Endodermal cell (in vitro differentiated cells): ENCODE results near the gene FKBP2. TPM values are rescaled to one million over a fixed set of nuclear protein-coding genes. Genes with fewer than 3 reads are reported as not detected.

Source experiments
- DNase-seq: peaks from one replicate; pipeline ENCODE4 v3.0.0-alpha.2; 2017
- H3K27ac ChIP-seq: 2 replicates; pipeline ENCODE4 v1.5.1; 2013; ENCODE audit warnings: mild to moderate bottlenecking, low read depth, low read length, moderate library complexity
- H3K27me3 ChIP-seq: 2 replicates; pipeline ENCODE4 v1.6.1; 2013; ENCODE audit warnings: mild to moderate bottlenecking, low read length, moderate library complexity; ENCODE audit not compliant: insufficient read depth, control insufficient read depth, poor library complexity, severe bottlenecking
- H3K36me3 ChIP-seq: 2 replicates; pipeline ENCODE4 v1.7.0; 2013; ENCODE audit warnings: mild to moderate bottlenecking, low read length, moderate library complexity; ENCODE audit not compliant: control insufficient read depth, insufficient read depth
- H3K4me1 ChIP-seq: one replicate; pipeline ENCODE4 v1.7.0; 2013; ENCODE audit warnings: low read length; ENCODE audit not compliant: control insufficient read depth, insufficient read depth
- H3K4me3 ChIP-seq: 2 replicates; pipeline ENCODE4 v1.5.1; 2013; ENCODE audit warnings: mild to moderate bottlenecking, low read length, moderate library complexity
- H3K9ac ChIP-seq: 2 replicates; pipeline ENCODE4 v1.6.1; 2013; ENCODE audit warnings: mild to moderate bottlenecking, low read length, moderate library complexity; ENCODE audit not compliant: poor library complexity, severe bottlenecking; ENCODE audit errors: extremely low read depth
- H3K9me3 ChIP-seq: 2 replicates; pipeline ENCODE4 v1.6.1; 2013; ENCODE audit warnings: mild to moderate bottlenecking, low read length, moderate library complexity; ENCODE audit not compliant: control insufficient read depth
- H3K27ac Mint-ChIP-seq: 2 replicates; pipeline ENCODE4 v1.8.0; 2020; ENCODE audit warnings: mixed read lengths
- H3K27me3 Mint-ChIP-seq: 2 replicates; pipeline ENCODE4 v1.8.0; 2021; ENCODE audit warnings: mild to moderate bottlenecking, mixed read lengths; ENCODE audit not compliant: insufficient read depth
- H3K36me3 Mint-ChIP-seq: 2 replicates; pipeline ENCODE4 v1.8.0; 2020; ENCODE audit warnings: low read depth, mixed read lengths
- H3K4me1 Mint-ChIP-seq: 2 replicates; pipeline ENCODE4 v1.8.0; 2020; ENCODE audit warnings: mixed read lengths
- H3K4me3 Mint-ChIP-seq: 2 replicates; pipeline ENCODE4 v1.8.0; 2020; ENCODE audit warnings: mild to moderate bottlenecking, moderate library complexity, mixed read lengths
- H3K9me3 Mint-ChIP-seq: 2 replicates; pipeline ENCODE4 v1.8.0; 2020; ENCODE audit warnings: mild to moderate bottlenecking, mixed read lengths
- WGBS, 2 experiments: methylation state at CpG; one replicate each; pipeline versions ENCODE4 v1.1.5 to v1.1.7; 2013; ENCODE audit warnings: missing lambda C conversion rate in 2 of 2, mixed read lengths in 1 of 2; ENCODE audit not compliant: insufficient coverage in 1 of 2, insufficient read length in 1 of 2; 5-methylcytosine and 5-hydroxymethylcytosine counted together
- total RNA-seq, 2 donors: library from RNA; stranded (reverse); fragmentation: NEBNext Ultra II Directional in 1 of 2; extraction: Animal tissue kit (Norgen Biotek cat#: 25700) in 1 of 2; gene quantifications; 2 replicates in 1 of 2; 3 replicates in 1 of 2; pipeline ENCODE4 v1.2.1, GENCODE V29; 2021
- TF ChIP-seq, protein P1 (sequence below): fragments of 200-600 bp; sonication (generic); conservative IDR thresholded peaks from 2 replicates; pipeline ENCODE4 v1.5.0; 2021; ENCODE audit warnings: antibody characterized with exemption, mild to moderate bottlenecking

FKBP2 gene
- total RNA-seq, 2 donors from 2014 or later: 44.6 to 53.7 TPM

DNA sequence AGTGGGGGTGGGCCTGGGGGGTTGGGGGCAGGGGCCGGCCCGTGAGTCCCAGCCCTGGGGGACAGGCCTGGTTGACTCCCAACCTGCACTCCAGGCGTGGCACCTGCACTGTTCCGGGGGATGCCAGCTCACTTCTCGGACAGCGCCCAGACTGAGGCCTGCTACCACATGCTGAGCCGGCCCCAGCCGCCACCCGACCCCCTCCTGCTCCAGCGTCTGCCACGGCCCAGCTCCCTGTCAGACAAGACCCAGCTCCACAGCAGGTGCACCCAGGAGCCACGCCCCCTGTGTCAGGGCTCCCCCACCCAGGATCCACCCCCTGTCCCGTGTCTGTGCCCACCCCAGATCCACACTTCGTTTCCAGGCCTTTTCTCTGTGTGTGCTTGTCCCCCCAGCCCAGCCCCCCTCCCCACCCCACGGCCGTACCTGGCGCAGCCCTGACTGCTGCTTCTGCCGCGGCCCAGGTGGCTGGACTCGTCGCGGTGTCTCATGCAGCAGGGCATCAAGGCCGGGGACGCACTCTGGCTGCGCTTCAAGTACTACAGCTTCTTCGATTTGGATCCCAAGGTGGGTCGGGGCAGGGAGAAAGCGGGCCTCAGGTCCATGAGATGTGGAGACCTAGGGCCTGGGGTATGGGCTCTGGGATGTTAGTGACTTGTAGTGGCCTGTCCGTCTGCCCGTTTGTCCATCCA lies 29.6 kb upstream of the FKBP2 start:
- H3K36me3 Mint-ChIP-seq: peaks cover 27% of the 10 kb centered on the region
- no peaks in the 10 kb centered on the region for H3K9me3 ChIP-seq
- DNase-seq: no peak
- no peaks in the 10 kb centered on the region for H3K27me3 Mint-ChIP-seq
- H3K27ac Mint-ChIP-seq: no peak overlapping the region
- H3K9ac ChIP-seq: no peak overlapping the region
- no peaks in the 10 kb centered on the region for H3K4me1 Mint-ChIP-seq
- H3K4me3 ChIP-seq: no peak overlapping the region
- H3K27ac ChIP-seq: no peak overlapping the region
- no peaks in the 10 kb centered on the region for H3K4me1 ChIP-seq
- 93 to 98% methylated on average over 11 to 30 of the region's 30 CpGs for WGBS, 2 experiments
- peaks cover 20% of the 10 kb centered on the region for H3K36me3 ChIP-seq
- TF ChIP-seq, protein P1, sequence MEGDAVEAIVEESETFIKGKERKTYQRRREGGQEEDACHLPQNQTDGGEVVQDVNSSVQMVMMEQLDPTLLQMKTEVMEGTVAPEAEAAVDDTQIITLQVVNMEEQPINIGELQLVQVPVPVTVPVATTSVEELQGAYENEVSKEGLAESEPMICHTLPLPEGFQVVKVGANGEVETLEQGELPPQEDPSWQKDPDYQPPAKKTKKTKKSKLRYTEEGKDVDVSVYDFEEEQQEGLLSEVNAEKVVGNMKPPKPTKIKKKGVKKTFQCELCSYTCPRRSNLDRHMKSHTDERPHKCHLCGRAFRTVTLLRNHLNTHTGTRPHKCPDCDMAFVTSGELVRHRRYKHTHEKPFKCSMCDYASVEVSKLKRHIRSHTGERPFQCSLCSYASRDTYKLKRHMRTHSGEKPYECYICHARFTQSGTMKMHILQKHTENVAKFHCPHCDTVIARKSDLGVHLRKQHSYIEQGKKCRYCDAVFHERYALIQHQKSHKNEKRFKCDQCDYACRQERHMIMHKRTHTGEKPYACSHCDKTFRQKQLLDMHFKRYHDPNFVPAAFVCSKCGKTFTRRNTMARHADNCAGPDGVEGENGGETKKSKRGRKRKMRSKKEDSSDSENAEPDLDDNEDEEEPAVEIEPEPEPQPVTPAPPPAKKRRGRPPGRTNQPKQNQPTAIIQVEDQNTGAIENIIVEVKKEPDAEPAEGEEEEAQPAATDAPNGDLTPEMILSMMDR: no peak
- no peaks in the 10 kb centered on the region for H3K27me3 ChIP-seq
- no peak overlapping the region for H3K4me3 Mint-ChIP-seq
- H3K9me3 Mint-ChIP-seq: no peaks in the 10 kb centered on the region

DNA sequence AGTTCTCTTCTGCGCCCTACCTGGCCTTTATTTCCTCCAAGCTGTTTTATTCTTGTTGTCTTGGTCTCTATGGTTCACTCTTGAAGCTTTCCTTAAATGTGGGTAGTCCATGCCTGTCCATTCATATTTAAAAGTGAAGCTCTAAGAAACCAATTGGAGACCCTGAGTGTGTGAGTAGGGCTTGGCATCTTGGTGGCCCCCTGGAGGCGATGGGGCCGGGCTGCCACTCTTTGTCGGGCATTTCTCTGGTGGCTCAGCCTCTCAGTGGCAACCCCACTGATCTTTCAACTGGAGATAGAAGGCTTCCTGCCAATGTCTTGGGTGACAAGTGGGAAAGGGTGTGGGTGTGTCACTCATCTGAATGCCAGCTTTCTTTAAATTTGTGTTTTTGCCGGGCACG lies 24.0 kb upstream of the FKBP2 start:
- Mint-ChIP-seq H3K27me3 (no peaks in the 10 kb centered on the region), H3K9me3 (no peaks in the 10 kb centered on the region), H3K27ac (no peak overlapping the region), H3K4me3 (no peak overlapping the region), H3K36me3 (peaks cover 31% of the 10 kb centered on the region), H3K4me1 (no peaks in the 10 kb centered on the region)
- Histone ChIP-seq H3K9ac (no peak overlapping the region), H3K4me1 (no peaks in the 10 kb centered on the region), H3K27ac (no peak overlapping the region), H3K9me3 (no peaks in the 10 kb centered on the region), H3K4me3 (no peak overlapping the region), H3K27me3 (no peaks in the 10 kb centered on the region), H3K36me3 (peaks cover 16% of the 10 kb centered on the region)
- WGBS, 2 experiments: 94 to 95% methylated on average over 6 of the region's 6 CpGs
- DNase-seq: no peak
- TF ChIP-seq, protein P1: peak; percentile 46

DNA sequence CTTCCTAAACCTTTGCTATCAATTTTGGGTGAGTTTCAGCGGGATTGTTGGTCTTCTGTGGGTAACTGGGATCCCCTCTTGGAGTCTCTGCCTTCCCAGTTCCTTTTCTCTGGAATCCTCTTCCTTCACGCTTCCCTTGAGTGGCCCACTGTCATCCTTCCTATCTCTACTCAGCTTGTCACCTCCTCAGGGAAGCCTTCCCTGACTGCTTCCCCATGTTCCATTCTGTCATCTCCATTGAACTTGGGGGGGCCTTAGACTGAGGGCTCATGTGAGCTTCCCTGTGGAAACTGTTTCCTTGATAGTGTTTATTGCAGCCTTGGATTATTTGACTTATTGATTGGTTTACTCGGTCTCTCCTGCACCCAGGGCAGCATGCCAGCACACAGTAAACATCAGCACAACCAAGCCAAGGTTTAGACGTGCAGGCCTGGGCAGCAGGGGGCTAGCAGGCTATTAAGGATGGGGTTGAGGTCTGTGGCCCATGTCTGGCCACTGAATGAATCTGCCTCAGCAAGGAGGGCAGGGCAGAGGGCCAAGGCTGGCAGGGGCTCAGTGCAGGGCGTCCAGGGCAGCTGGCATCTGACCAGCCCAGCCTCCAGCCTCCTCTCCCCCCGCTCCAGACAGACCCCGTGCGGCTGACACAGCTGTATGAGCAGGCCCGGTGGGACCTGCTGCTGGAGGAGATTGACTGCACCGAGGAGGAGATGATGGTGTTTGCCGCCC lies 22.1 kb upstream of the FKBP2 start:
- no peaks in the 10 kb centered on the region for H3K9me3 ChIP-seq
- TF ChIP-seq, protein P1: no peak
- Mint-ChIP-seq H3K27ac (no peak overlapping the region), H3K27me3 (no peaks in the 10 kb centered on the region), H3K9me3 (no peaks in the 10 kb centered on the region), H3K36me3 (peaks cover 24% of the 10 kb centered on the region), H3K4me1 (no peaks in the 10 kb centered on the region), H3K4me3 (no peak overlapping the region)
- H3K36me3 ChIP-seq: peaks cover 12% of the 10 kb centered on the region
- H3K4me1 ChIP-seq: no peaks in the 10 kb centered on the region
- no peaks in the 10 kb centered on the region for H3K27me3 ChIP-seq
- H3K4me3 ChIP-seq: no peak overlapping the region
- no peak overlapping the region for H3K9ac ChIP-seq
- H3K27ac ChIP-seq: no peak overlapping the region
- no peak for DNase-seq
- 93 to 100% methylated on average over 1 to 11 of the region's 11 CpGs for WGBS, 2 experiments
